ENCODE measurements around the gene NMRAL1.
A peak's percentile ranks its signal among the peaks of the same experiment; 100 is the strongest.

The NMRAL1 gene

GRCh38 chr16:4514606-4515005 is 40.2 kb upstream of the NMRAL1 start:
- Histone ChIP-seq H3K27me3 (ENCODE audit: low read depth, low read length) (no peaks in the 10 kb centered on the region), H3K9me3 (ENCODE audit: insufficient read depth, low read length) (no peaks in the 10 kb centered on the region), H2AFZ (ENCODE audit: low read depth, low read length) (no peak overlapping the region), H3K4me2 (ENCODE audit: low read length) (peak overlapping the region; percentile 49), H4K20me1 (ENCODE audit: insufficient read depth, low read length) (peaks cover 10% of the 10 kb centered on the region; the same call in 1 of the 2 replicates), H3K36me3 (replicated peaks; ENCODE audit: low read depth, low read length) (peaks cover 20% of the 10 kb centered on the region), H3K4me1 (ENCODE audit: low read length) (peaks cover 24% of the 10 kb centered on the region), H3K4me3 (ENCODE audit: low read length) (no peak overlapping the region), H3K9ac (ENCODE audit: low read length) (no peak overlapping the region), H3K27ac (ENCODE audit: low read length) (no peak overlapping the region), H3K79me2 (ENCODE audit: low read length) (no peaks in the 10 kb centered on the region)
- no peak for TF ChIP-seq EZH2phosphoT487 (IDR thresholded peaks at IDR 0.05; ENCODE audit: low read depth)
- TF ChIP-seq, protein P1, sequence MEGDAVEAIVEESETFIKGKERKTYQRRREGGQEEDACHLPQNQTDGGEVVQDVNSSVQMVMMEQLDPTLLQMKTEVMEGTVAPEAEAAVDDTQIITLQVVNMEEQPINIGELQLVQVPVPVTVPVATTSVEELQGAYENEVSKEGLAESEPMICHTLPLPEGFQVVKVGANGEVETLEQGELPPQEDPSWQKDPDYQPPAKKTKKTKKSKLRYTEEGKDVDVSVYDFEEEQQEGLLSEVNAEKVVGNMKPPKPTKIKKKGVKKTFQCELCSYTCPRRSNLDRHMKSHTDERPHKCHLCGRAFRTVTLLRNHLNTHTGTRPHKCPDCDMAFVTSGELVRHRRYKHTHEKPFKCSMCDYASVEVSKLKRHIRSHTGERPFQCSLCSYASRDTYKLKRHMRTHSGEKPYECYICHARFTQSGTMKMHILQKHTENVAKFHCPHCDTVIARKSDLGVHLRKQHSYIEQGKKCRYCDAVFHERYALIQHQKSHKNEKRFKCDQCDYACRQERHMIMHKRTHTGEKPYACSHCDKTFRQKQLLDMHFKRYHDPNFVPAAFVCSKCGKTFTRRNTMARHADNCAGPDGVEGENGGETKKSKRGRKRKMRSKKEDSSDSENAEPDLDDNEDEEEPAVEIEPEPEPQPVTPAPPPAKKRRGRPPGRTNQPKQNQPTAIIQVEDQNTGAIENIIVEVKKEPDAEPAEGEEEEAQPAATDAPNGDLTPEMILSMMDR (IDR thresholded peaks at IDR 0.05; ENCODE audit: low read depth, low read length) = no peak

- Histone ChIP-seq H3K79me2 (ENCODE audit: low read length) (no peaks in the 10 kb centered on the region), H3K4me2 (ENCODE audit: low read length) (no peak overlapping the region), H4K20me1 (ENCODE audit: insufficient read depth, low read length) (peaks cover 10% of the 10 kb centered on the region; the same call in 1 of the 2 replicates), H3K4me1 (ENCODE audit: low read length) (peaks cover 24% of the 10 kb centered on the region), H3K27ac (ENCODE audit: low read length) (no peak overlapping the region), H3K9ac (ENCODE audit: low read length) (no peak overlapping the region), H2AFZ (ENCODE audit: low read depth, low read length) (no peak overlapping the region), H3K9me3 (ENCODE audit: insufficient read depth, low read length) (no peaks in the 10 kb centered on the region), H3K36me3 (replicated peaks; ENCODE audit: low read depth, low read length) (peaks cover 26% of the 10 kb centered on the region), H3K27me3 (ENCODE audit: low read depth, low read length) (no peaks in the 10 kb centered on the region), H3K4me3 (ENCODE audit: low read length) (no peak overlapping the region)
- TF ChIP-seq EZH2phosphoT487 (IDR thresholded peaks at IDR 0.05; ENCODE audit: low read depth) = no peak
- TF ChIP-seq, protein P1 (IDR thresholded peaks at IDR 0.05; ENCODE audit: low read depth, low read length) = no peak
Measured at GRCh38 chr16:4513881-4514280, 39.5 kb upstream of the NMRAL1 start.

- H3K9ac ChIP-seq (ENCODE audit: low read length) = no peak overlapping the region
Measured at GRCh38 chr16:4513086-4513860, 38.8 kb upstream of the NMRAL1 start.

DNA sequence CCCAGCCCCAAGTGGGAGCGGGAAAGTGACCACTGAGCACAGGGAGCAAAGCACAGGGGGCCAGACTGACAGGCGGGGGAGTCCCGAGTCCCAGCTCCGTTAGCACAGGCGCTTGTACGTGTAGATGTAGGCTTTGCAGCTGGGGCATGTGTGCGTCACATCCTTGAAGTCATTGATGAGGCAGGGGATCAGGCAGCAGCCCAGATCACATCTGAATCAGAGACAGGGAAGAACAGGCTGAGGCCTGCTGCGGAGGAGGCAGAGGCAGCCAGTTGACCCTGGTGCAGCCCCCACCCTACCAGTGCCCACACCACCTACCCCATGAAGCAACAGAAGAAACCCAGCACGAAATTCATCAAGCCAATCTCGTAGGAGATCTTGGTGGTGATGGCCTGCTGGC is 38.0 kb upstream of the NMRAL1 start:
- Histone ChIP-seq H3K36me3 (replicated peaks; ENCODE audit: low read depth, low read length) (peaks cover 35% of the 10 kb centered on the region), H4K20me1 (ENCODE audit: insufficient read depth, low read length) (peaks cover 10% of the 10 kb centered on the region; the same call in 1 of the 2 replicates), H3K9ac (ENCODE audit: low read length) (no peak overlapping the region), H3K27me3 (ENCODE audit: low read depth, low read length) (no peaks in the 10 kb centered on the region), H3K4me3 (ENCODE audit: low read length) (no peak overlapping the region), H3K4me2 (ENCODE audit: low read length) (no peak overlapping the region), H3K79me2 (ENCODE audit: low read length) (no peaks in the 10 kb centered on the region), H3K4me1 (ENCODE audit: low read length) (peaks cover 24% of the 10 kb centered on the region), H3K9me3 (ENCODE audit: insufficient read depth, low read length) (no peaks in the 10 kb centered on the region), H3K27ac (ENCODE audit: low read length) (no peak overlapping the region), H2AFZ (ENCODE audit: low read depth, low read length) (no peak overlapping the region)
- no peak for TF ChIP-seq EZH2phosphoT487 (IDR thresholded peaks at IDR 0.05; ENCODE audit: low read depth)
- TF ChIP-seq, protein P1 (IDR thresholded peaks at IDR 0.05; ENCODE audit: low read depth, low read length) = no peak

More at GRCh38 chr16:4513086-4513860, 38.8 kb upstream of the NMRAL1 start:
- TF ChIP-seq, protein P1 (IDR thresholded peaks at IDR 0.05; ENCODE audit: low read depth, low read length) = no peak
- no peak for TF ChIP-seq EZH2phosphoT487 (IDR thresholded peaks at IDR 0.05; ENCODE audit: low read depth)
- Histone ChIP-seq H3K27ac (ENCODE audit: low read length) (no peak overlapping the region), H3K4me3 (ENCODE audit: low read length) (no peak overlapping the region), H3K9me3 (ENCODE audit: insufficient read depth, low read length) (no peaks in the 10 kb centered on the region), H4K20me1 (ENCODE audit: insufficient read depth, low read length) (peaks cover 10% of the 10 kb centered on the region; the same call in 1 of the 2 replicates), H3K4me2 (ENCODE audit: low read length) (no peak overlapping the region), H3K79me2 (ENCODE audit: low read length) (no peaks in the 10 kb centered on the region), H3K36me3 (replicated peaks; ENCODE audit: low read depth, low read length) (peaks cover 28% of the 10 kb centered on the region), H2AFZ (ENCODE audit: low read depth, low read length) (no peak overlapping the region), H3K4me1 (ENCODE audit: low read length) (peaks cover 24% of the 10 kb centered on the region), H3K27me3 (ENCODE audit: low read depth, low read length) (no peaks in the 10 kb centered on the region)

All from OCI-LY3 (cell line).